ENCODE measurements around the gene MYH3. TPM values are rescaled to one million over a fixed set of nuclear protein-coding genes. Genes with fewer than 3 reads are reported as not detected.

The MYH3 gene
- total RNA-seq, 1 donor = 0.45 TPM

DNA sequence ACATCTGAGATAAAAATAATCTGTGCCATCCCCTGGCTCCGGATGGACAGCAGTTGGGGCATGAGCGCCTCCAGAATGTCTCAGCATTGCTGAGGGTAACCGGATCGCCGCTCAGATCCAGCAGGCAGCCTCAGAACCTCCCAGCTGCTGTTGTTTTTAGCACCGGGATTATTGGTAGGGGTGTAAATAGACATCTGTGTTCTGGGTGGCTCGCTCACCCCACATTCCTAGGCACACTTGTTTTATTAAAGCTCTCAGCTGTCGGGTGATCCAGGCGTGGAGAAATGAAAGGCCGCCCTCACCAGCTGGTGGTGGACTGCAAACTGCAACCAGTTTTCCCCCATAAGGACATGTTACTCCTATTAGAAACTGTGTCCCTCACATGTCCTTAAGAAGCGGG, 32.1 kb downstream of the MYH3 start:
- TF ChIP-seq, protein P1, sequence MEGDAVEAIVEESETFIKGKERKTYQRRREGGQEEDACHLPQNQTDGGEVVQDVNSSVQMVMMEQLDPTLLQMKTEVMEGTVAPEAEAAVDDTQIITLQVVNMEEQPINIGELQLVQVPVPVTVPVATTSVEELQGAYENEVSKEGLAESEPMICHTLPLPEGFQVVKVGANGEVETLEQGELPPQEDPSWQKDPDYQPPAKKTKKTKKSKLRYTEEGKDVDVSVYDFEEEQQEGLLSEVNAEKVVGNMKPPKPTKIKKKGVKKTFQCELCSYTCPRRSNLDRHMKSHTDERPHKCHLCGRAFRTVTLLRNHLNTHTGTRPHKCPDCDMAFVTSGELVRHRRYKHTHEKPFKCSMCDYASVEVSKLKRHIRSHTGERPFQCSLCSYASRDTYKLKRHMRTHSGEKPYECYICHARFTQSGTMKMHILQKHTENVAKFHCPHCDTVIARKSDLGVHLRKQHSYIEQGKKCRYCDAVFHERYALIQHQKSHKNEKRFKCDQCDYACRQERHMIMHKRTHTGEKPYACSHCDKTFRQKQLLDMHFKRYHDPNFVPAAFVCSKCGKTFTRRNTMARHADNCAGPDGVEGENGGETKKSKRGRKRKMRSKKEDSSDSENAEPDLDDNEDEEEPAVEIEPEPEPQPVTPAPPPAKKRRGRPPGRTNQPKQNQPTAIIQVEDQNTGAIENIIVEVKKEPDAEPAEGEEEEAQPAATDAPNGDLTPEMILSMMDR (IDR thresholded peaks at IDR 0.05; ENCODE audit: insufficient read depth, low read length) = no peak
- DNase-seq (ENCODE audit: low read depth) = no peak
- no peak overlapping the region for H3K4me3 ChIP-seq (ENCODE audit: low read depth, low read length)

DNA sequence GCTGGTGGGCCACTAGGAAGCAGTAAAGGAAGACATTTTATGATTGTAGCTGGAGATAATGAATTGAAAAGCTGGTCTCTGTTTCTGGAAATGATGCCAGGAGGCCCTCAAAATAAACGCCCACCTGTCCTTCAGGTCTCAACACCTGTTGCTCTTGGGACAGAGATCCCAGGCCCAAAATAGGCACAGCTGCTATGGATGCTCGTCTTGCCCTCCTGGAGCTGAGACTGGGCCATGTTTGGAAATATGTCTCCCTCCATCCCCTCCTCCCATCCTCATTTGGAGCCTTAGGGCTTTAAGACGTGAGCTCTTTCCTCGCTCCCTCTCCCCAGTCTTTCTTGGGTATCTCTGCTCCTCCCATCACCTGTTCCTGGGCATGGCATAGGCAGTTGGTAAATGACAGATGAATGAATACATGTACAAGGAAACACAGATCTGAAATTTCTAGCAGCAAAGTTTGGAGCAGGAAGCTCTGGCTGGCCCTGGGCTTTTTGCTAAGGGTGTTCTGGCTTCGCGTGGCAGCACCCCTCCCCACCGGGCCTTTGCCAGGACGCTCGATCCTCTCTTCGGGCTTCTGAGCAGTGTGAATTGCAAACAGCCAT, 33.3 kb downstream of the MYH3 start:
- TF ChIP-seq, protein P1 (IDR thresholded peaks at IDR 0.05; ENCODE audit: insufficient read depth, low read length) = no peak
- H3K4me3 ChIP-seq (ENCODE audit: low read depth, low read length) = no peak overlapping the region
- no peak for DNase-seq (ENCODE audit: low read depth)

DNA sequence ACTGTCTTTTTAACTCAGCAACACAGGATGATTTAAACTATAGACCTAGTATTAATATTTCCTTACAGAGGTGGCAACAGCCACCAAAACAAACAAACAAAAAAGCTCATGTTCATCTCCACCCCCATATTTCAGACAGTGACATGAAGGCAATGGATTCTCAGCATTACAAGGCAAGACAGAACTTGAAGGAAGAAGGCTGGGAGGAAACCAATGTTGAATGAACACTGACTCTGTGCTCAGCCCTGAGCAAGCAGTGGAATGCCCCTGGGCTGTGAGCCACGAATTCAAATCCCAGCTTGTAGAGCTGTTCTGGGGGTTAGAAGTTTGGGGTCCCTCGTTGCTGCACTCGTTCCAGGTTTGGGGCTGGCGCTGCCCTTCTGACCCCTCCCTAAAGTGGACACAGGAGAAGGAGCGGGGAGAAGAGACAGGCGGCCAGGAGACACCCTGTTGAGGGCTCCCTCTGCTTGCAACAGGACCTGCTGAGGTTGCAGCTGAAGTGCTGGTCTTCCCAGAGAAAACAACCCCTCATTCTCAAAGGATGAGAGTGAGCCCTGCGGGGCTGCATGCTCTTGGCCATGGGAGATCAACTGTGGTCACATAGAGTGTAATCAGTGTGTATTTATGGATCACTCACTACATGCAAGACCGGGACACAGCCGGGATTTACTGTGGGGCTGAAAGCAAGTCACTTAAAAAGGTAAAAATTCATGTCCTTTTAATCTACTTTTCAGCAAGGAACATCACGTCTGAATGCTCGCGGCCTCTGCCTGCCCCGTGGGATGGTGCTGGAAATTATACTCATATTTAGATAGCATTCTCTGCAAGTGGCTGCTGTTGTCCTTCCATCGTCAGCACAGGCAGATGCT, 34.3 kb downstream of the MYH3 start:
- H3K4me3 ChIP-seq (ENCODE audit: low read depth, low read length) = no peak overlapping the region
- TF ChIP-seq, protein P1 (IDR thresholded peaks at IDR 0.05; ENCODE audit: insufficient read depth, low read length) = no peak
- no peak for DNase-seq (ENCODE audit: low read depth)

DNA sequence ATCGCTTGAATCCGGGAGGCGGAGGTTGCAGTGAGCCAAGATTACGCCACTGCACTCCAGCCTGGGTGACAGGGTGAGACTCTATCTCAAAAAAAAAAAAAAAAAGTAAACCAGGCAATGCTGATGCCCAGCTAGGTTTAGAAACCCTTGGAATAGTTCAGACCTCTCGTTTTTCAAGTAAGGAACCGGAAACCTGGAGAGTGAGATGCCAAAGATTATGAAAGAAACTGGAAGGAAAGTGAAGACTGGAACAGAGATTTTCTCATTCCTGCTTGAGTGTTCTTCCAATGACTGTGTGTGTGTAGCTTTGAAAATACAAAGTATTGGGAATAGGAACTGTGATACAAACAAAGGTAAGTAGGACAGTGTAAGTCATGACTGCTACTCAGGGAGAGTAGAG, 35.7 kb downstream of the MYH3 start:
- H3K4me3 ChIP-seq (ENCODE audit: low read depth, low read length) = no peak overlapping the region
- TF ChIP-seq, protein P1 (IDR thresholded peaks at IDR 0.05; ENCODE audit: insufficient read depth, low read length) = no peak

DNA sequence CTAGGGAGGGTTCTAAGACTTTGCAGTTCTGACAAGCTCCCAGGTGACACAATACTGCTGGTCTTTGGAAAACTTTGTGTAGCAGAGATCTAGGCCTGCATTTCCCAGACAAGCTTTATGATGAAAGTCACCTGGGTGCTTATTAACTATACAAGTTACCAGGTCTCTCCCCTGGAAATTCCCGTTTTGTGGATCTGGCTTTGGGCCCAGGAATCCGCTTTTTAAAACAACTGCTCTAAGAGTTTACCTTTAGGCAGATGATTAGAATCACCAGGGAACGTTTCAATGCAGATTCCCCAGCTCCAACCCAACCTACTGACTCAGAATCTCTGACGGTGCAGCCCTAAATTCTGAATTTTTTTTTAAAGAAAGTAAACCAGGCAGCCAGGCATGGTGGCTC, 36.3 kb downstream of the MYH3 start:
- TF ChIP-seq, protein P1 (IDR thresholded peaks at IDR 0.05; ENCODE audit: insufficient read depth, low read length) = no peak
- DNase-seq (ENCODE audit: low read depth) = no peak
- H3K4me3 ChIP-seq (ENCODE audit: low read depth, low read length) = no peak overlapping the region

More for the DNA sequence above, 35.7 kb downstream of the MYH3 start:
- peak; percentile 24 for DNase-seq (ENCODE audit: low read depth)

DNA sequence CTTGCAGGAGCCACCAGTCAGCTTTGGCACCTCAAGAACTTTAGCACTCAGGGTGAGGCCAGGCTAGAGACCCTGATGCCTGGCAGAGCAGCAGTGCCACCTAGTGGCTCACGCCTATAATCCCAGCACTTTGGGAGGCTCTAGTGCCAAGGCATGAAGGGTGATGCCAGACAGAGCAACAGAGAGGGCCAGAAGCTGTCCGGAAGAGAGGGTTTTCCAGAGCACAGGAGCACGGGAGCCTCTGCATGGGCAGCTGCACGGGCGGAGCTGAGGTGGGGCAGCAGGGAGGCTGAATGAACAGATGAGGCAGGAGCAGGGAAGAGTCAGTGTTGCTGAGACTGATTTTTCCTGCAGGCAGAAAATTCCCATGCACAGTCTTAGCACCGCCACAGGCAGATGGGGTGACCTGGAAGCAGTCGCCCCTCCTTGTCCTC, 38.9 kb downstream of the MYH3 start:
- peak; percentile 79 for DNase-seq (ENCODE audit: low read depth)
- H3K4me3 ChIP-seq (ENCODE audit: low read depth, low read length) = no peak overlapping the region
- TF ChIP-seq, protein P1 (IDR thresholded peaks at IDR 0.05; ENCODE audit: insufficient read depth, low read length) = peak; percentile 96

All from fibroblast of the aortic adventitia (primary cell).